Smooth muscle cell of the umbilical artery (primary cell): Measurements from ENCODE around the gene PHF21A. TPM values are rescaled to one million over a fixed set of nuclear protein-coding genes. Genes with fewer than 3 reads are reported as not detected.

ENCODE experiments used
- total RNA-seq: library from RNA; depleted of rRNA; stranded (reverse); fragments of >200 nt; gene quantifications from 2 replicates; pipeline ENCODE4 v1.2.3, GENCODE V29; 2014

Gene PHF21A
- 13.7 and 20.2 TPM in 2 replicates for total RNA-seq

GRCh38 chr11:46121301-46121723 is at the start of gene PHF21A:
Gene PHF21A, minus strand, starts transcription at chr11:46121454. Its CDS starts 37,235 bp downstream, at chr11:46084219.

GRCh38 chr11:45922425-45923082 is 198.7 kb downstream of the PHF21A start, which contains the start of gene LARGE2:
Gene LARGE2, plus strand, starts transcription at chr11:45922656. Its CDS starts 227 bp downstream, at chr11:45922883.

GRCh38 chr11:45917623-45918330 is 203.5 kb downstream of the PHF21A start, which contains the start of gene PEX16:
Gene PEX16, minus strand, starts transcription at chr11:45917877. Its CDS starts 66 bp downstream, at chr11:45917811.

GRCh38 chr11:45906965-45907611 is 214.2 kb downstream of the PHF21A start, which contains the start of gene FREY1:
Gene FREY1, minus strand, starts transcription at chr11:45907271. Its CDS starts 26 bp downstream, at chr11:45907245.

GRCh38 chr11:45885274-45885920 is 235.9 kb downstream of the PHF21A start, which contains the start of gene MAPK8IP1:
Gene MAPK8IP1, plus strand, starts transcription at chr11:45885651. Its CDS starts 170 bp downstream, at chr11:45885821.

Other genes with a start within 250 kb of the PHF21A start
- gene MAPK8IP1, start 235.8 kb downstream of the PHF21A start, total RNA-seq = 3.6 and 6.2 TPM in 2 replicates
- gene FREY1, start 214.2 kb downstream of the PHF21A start, total RNA-seq = 1.1 and 1.8 TPM in 2 replicates
- 17.9 and 21.4 TPM in 2 replicates for gene PEX16, start 203.6 kb downstream of the PHF21A start, total RNA-seq
- gene LARGE2, start 198.8 kb downstream of the PHF21A start, total RNA-seq = under 0.01 TPM in 1 of 2 replicates, not detected in the other
- 61.8 and 82.1 TPM in 2 replicates for gene CREB3L1, start 156.2 kb upstream of the PHF21A start, total RNA-seq
- 25.8 and 46.9 TPM in 2 replicates for gene DGKZ, start 226.0 kb upstream of the PHF21A start, total RNA-seq